HEK293 (cell line): ENCODE measurements around the gene PLCD3.

Experiments used
- BCL11B ChIP-seq: fragments of 450-650 bp; formaldehyde crosslinking; IDR thresholded peaks from 2 replicates; pipeline ENCODE4 v1.5.1; 2016; ENCODE audit warnings: low read depth, missing biosample characterization, missing genetic modification characterization
- HOXD13 ChIP-seq: sonication (generic); formaldehyde crosslinking; IDR thresholded peaks from 2 replicates; pipeline ENCODE4 v1.8.0; 2022; ENCODE audit warnings: missing genetic modification reagents, borderline replicate concordance
- PRDM2 ChIP-seq: fragments of 450-650 bp; formaldehyde crosslinking; IDR thresholded peaks from 2 replicates; pipeline ENCODE4 v1.5.1; 2016; ENCODE audit warnings: missing biosample characterization, missing genetic modification characterization, borderline replicate concordance
- ZBTB1 ChIP-seq: fragments of 450-650 bp; formaldehyde crosslinking; IDR thresholded peaks from 2 replicates; pipeline ENCODE4 v1.5.1; 2016; ENCODE audit warnings: missing biosample characterization, missing genetic modification characterization
- ZBTB20 ChIP-seq: fragments of 450-650 bp; formaldehyde crosslinking; IDR thresholded peaks from 2 replicates; pipeline ENCODE4 v1.5.1; 2016; ENCODE audit warnings: missing biosample characterization, missing genetic modification characterization
- ZEB2 ChIP-seq: fragments of 450-650 bp; formaldehyde crosslinking; IDR thresholded peaks from 2 replicates; pipeline ENCODE4 v1.5.1; 2016; ENCODE audit warnings: missing biosample characterization, missing genetic modification characterization
- ZFHX2 ChIP-seq: fragments of 450-650 bp; formaldehyde crosslinking; conservative IDR thresholded peaks from 2 replicates; pipeline ENCODE4 v1.5.1; 2016; ENCODE audit warnings: missing biosample characterization, missing genetic modification characterization
- ZIC2 ChIP-seq: fragments of 450-650 bp; formaldehyde crosslinking; IDR thresholded peaks from 2 replicates; pipeline ENCODE4 v1.5.1; 2016; ENCODE audit warnings: missing biosample characterization, missing genetic modification characterization
- ZNF24 ChIP-seq: fragments of 450-650 bp; formaldehyde crosslinking; IDR thresholded peaks from 2 replicates; pipeline ENCODE4 v1.5.1; 2016; ENCODE audit warnings: missing biosample characterization, missing genetic modification characterization
- ZNF354C ChIP-seq: fragments of 450-650 bp; formaldehyde crosslinking; IDR thresholded peaks from 2 replicates; pipeline ENCODE4 v1.5.1; 2016; ENCODE audit warnings: missing biosample characterization, missing genetic modification characterization, low read depth, borderline replicate concordance
- ZNF426 ChIP-seq: fragments of 450-650 bp; formaldehyde crosslinking; IDR thresholded peaks from 2 replicates; pipeline ENCODE4 v1.5.1; 2017; ENCODE audit warnings: missing biosample characterization, missing genetic modification characterization, mild to moderate bottlenecking, inconsistent platforms, moderate library complexity
- ZNF510 ChIP-seq: fragments of 450-650 bp; formaldehyde crosslinking; IDR thresholded peaks from 2 replicates; pipeline ENCODE4 v1.5.1; 2018; ENCODE audit warnings: mild to moderate bottlenecking, missing genetic modification characterization, missing biosample characterization; ENCODE audit not compliant: insufficient replicate concordance
- ZNF518A ChIP-seq: fragments of 450-650 bp; formaldehyde crosslinking; conservative IDR thresholded peaks from 2 replicates; pipeline ENCODE4 v1.5.1; 2016; ENCODE audit warnings: low read depth, missing biosample characterization, missing genetic modification characterization
- ZNF548 ChIP-seq: fragments of 450-650 bp; formaldehyde crosslinking; IDR thresholded peaks from 2 replicates; pipeline ENCODE4 v1.5.1; 2016; ENCODE audit warnings: missing biosample characterization, missing genetic modification characterization
- ZNF561 ChIP-seq: fragments of 450-650 bp; IDR thresholded peaks from 2 replicates; pipeline ENCODE4 v1.5.1; 2018; ENCODE audit warnings: missing biosample characterization, missing genetic modification characterization, borderline replicate concordance
- ZNF623 ChIP-seq: fragments of 450-650 bp; formaldehyde crosslinking; IDR thresholded peaks from 2 replicates; pipeline ENCODE4 v1.5.1; 2016; ENCODE audit warnings: missing biosample characterization, missing genetic modification characterization
- ZNF777 ChIP-seq: fragments of 450-650 bp; formaldehyde crosslinking; IDR thresholded peaks from 2 replicates; pipeline ENCODE4 v1.5.1; 2017; ENCODE audit warnings: missing biosample characterization, missing genetic modification characterization, borderline replicate concordance
- ZSCAN5A ChIP-seq: fragments of 450-650 bp; formaldehyde crosslinking; IDR thresholded peaks from 2 replicates; pipeline ENCODE4 v1.5.1; 2016; ENCODE audit warnings: missing biosample characterization, missing genetic modification characterization
- TF ChIP-seq, protein P1 (sequence below): fragments of 450-650 bp; formaldehyde crosslinking; IDR thresholded peaks from 2 replicates; pipeline ENCODE4 v1.5.1; 2017; ENCODE audit warnings: missing biosample characterization, mild to moderate bottlenecking, missing genetic modification characterization, moderate library complexity
- TF ChIP-seq, protein P2 (sequence below): fragments of 450-650 bp; formaldehyde crosslinking; IDR thresholded peaks from 2 replicates; pipeline ENCODE4 v1.5.1; 2016; ENCODE audit warnings: missing biosample characterization, missing genetic modification characterization
- TF ChIP-seq, protein P3 (sequence below): fragments of 450-650 bp; formaldehyde crosslinking; IDR thresholded peaks from 2 replicates; pipeline ENCODE4 v1.5.1; 2017; ENCODE audit warnings: missing biosample characterization, missing genetic modification characterization

Gene PLCD3

DNA sequence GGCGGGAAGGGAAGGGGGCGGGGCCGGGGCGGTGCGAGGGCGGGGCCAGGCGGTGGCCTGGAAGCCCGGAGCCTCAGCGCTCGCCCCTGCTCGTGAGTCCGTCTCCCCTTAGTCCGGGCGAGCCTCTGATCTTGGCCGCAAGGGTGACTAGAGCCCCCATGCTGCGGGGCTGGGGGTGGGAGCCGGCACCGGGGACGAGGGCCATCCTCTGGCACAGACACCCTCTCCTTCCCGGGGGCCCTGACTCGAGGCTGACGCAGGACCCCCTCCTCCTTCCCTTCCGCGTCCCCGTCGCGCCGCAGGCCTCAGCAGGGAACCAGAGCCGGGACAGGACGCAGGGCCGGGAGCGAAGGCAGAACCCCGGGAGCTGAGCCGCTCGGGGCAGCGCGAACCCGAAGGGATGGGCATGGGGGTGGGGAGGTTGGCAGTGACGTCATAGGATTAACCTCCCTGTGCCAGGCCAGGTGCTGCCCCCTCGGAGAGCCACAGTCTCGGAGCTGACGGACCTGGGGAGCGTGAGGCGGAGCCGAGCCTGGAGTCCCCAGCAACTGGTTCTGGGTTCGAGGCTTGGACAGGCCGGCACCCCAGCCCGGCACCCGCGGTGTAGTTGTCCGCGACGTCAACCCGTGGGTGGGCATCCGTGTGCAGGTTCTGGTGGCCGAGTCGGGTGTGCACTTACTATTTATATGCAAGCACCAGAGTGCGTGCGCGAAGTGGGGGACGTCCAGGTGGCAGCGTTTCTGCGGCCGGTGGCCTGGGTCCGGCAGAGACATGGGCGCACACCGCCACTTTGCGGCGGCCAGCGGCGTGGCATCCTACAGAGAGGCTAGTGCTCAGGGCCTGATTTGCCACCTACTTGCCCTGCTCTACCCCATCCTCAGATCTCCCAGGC, 503 bp upstream of the PLCD3 start (continued):
- TF ChIP-seq ZNF518A (no peak), ZNF561 (tag by site-specific recombination) (no peak; the same call in 1 of the 2 replicates), ZBTB20 (peak; percentile 92), ZNF354C (tag by site-specific recombination) (no peak), ZFHX2 (tag by site-specific recombination) (peak; percentile 59; the same call in 1 of the 2 replicates), ZBTB1 (tag by site-specific recombination) (0 out of 2 replicates have a peak, but pooled peaks have one; percentile 14), ZSCAN5A (tag by site-specific recombination) (peak; percentile 76; the same call in 1 of the 2 replicates), ZNF623 (tag by site-specific recombination) (0 out of 2 replicates have a peak, but pooled peaks have one; percentile 9), ZEB2 (tag by site-specific recombination) (peak; percentile 95), ZNF548 (tag by site-specific recombination) (no peak), ZNF510 (no peak), PRDM2 (tag by site-specific recombination) (peak; percentile 90; the same call in 1 of the 2 replicates), ZNF24 (tag by site-specific recombination) (peak; percentile 52; the same call in 1 of the 2 replicates), ZNF426 (no peak), BCL11B (peak; percentile 66), HOXD13 (CRISPR knock-in tag) (no peak), ZIC2 (tag by site-specific recombination) (peak; percentile 97), ZNF777 (tag by site-specific recombination) (peak; percentile 74; the same call in 1 of the 2 replicates)
- TF ChIP-seq, protein P1, sequence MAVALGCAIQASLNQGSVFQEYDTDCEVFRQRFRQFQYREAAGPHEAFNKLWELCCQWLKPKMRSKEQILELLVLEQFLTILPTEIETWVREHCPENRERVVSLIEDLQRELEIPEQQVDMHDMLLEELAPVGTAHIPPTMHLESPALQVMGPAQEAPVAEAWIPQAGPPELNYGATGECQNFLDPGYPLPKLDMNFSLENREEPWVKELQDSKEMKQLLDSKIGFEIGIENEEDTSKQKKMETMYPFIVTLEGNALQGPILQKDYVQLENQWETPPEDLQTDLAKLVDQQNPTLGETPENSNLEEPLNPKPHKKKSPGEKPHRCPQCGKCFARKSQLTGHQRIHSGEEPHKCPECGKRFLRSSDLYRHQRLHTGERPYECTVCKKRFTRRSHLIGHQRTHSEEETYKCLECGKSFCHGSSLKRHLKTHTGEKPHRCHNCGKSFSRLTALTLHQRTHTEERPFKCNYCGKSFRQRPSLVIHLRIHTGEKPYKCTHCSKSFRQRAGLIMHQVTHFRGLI (tag by site-specific recombination): no peak
- TF ChIP-seq, protein P2, sequence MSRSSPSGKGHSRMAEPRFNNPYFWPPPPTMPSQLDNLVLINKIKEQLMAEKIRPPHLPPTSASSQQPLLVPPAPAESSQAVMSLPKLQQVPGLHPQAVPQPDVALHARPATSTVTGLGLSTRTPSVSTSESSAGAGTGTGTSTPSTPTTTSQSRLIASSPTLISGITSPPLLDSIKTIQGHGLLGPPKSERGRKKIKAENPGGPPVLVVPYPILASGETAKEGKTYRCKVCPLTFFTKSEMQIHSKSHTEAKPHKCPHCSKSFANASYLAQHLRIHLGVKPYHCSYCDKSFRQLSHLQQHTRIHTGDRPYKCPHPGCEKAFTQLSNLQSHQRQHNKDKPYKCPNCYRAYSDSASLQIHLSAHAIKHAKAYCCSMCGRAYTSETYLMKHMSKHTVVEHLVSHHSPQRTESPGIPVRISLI (tag by site-specific recombination): no peak
- TF ChIP-seq, protein P3, sequence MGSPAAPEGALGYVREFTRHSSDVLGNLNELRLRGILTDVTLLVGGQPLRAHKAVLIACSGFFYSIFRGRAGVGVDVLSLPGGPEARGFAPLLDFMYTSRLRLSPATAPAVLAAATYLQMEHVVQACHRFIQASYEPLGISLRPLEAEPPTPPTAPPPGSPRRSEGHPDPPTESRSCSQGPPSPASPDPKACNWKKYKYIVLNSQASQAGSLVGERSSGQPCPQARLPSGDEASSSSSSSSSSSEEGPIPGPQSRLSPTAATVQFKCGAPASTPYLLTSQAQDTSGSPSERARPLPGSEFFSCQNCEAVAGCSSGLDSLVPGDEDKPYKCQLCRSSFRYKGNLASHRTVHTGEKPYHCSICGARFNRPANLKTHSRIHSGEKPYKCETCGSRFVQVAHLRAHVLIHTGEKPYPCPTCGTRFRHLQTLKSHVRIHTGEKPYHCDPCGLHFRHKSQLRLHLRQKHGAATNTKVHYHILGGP (tag by site-specific recombination): no peak
